Stimulated activated CD8-positive, alpha-beta memory T cell treated with anti-CD3 and anti-CD28 coated beads, Interleukin-7, amount 100 ng/mL, for 1 hour (primary cell): ENCODE data around the gene ZBTB20.

Source experiments
- DNase-seq, 2 donors: peaks; one replicate each; pipeline ENCODE4 v3.0.0-alpha.2; 2020; ENCODE audit warnings: low read depth in 2 of 2

ZBTB20 gene

DNA sequence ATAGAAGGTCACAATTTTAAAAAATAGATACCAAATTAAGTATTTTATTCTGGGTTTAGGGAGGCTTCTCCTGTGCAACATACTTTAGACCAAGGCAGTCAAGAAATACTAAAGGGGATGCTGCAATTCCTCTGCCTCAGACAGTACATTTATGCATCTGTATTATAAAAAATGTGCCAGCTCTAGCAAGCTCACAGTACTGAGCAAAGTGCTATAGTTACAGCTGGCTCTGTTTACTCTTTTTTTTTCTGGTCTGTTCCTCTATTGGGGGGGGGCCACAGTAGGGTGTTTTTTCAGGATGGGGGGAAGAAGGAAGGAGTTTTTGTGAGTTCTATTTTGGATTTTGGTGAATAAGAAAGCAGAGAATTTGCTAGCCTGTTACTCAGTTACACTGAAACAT, 668.3 kb downstream of the ZBTB20 start:
- DNase-seq: no peak

DNA sequence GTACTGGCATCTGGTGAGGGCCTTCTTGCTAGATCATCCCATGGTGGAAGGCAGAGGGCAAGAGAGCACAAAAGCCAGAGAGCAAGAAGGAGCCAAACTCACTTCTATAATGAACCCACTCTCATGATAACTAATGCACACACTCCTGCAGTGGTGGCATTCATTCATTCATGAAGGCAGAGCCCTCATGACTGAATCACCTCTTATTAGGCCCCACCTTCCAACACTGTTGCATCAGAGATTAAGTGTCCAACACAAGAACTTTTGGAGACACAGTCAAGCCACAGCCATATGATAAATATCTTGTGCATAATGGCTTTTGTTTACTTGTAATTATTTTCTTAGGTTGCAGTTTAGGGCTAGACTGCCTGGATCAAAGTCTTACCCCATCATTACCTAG, 670.6 kb downstream of the ZBTB20 start:
- no peak for DNase-seq

DNA sequence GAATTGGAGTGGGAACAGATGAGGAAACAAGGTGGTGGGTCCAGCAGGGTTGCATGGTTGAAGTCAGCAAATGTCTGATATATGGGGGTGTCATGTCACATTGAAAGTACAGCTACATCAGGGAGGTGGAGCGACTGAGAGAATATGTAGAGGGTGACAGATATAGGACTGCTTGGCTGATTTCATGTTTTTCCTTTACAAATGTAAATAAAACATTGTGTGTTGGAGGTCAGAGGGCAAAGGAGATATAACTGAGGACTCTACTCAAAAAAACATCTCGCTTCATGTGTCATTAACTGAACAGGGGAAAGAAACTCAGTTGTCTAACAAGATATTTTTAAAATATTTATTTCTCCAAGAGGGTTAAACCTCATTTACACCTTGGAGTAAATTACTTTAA, 675.6 kb downstream of the ZBTB20 start:
- no peak for DNase-seq

- DNase-seq: no peak
These were observed 678.0 kb downstream of the ZBTB20 start for GRCh38 chr3:114469070-114469469.

GRCh38 chr3:114466816-114467215, 680.3 kb downstream of the ZBTB20 start:
- no peak for DNase-seq

DNA sequence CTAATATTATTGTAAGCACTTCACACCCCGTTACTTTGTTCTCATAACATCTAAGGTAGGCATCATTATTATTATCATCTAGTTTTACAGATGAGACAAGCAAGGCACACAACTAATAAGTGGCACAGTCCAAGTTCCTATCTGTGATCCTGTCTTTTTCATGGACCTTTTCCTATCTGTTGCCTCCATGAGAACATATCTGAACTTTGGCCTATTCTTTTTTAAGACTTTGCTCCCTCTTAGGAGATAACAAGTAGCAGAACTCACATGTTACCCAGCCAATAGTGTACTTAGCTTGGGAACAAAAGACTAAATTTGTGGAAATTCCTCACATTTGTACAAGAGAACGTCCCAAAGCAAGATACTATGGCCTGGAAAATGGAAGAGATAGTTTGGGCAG, 680.8 kb downstream of the ZBTB20 start:
- no peak for DNase-seq

DNA sequence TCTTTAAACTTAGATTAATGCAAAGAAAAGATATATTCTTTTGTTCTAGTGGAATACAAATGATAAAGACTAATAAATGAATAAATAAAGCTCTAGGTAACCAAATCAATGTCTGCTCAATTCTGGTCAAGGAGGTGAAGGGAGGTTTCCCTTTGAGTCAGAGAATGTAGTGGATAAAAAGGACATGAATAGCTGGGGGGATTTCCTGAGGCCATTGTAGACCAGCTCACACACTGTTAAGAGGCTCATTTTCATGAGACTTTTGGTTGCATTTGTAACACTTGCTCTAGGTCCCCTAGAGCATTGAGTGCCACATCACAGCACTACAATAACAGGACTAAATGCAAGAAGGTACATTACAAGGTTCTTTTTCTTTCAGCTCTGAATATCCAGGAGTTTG, 682.5 kb downstream of the ZBTB20 start:
- no peak for DNase-seq

GRCh38 chr3:114462750-114463149, 684.3 kb downstream of the ZBTB20 start:
- no peak for DNase-seq

DNA sequence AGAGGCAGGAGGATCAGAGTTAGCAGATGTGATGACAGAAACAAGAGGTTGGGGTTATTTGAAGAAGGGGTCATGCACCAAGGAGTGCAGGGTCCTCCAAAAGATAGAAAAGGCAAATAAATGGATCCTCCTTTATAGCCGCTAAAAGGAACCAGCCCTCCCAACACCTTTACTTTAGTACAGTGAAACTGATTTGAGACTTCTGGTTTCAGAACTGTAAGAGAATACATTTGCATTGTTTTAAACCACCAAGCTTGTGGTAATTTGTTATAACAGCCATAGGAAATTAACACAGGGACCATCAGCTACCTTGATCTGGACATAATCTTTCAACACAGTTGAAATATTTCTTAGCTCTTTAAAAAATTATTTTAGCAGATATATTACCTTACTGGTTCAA, 686.6 kb downstream of the ZBTB20 start:
- no peak for DNase-seq

DNA sequence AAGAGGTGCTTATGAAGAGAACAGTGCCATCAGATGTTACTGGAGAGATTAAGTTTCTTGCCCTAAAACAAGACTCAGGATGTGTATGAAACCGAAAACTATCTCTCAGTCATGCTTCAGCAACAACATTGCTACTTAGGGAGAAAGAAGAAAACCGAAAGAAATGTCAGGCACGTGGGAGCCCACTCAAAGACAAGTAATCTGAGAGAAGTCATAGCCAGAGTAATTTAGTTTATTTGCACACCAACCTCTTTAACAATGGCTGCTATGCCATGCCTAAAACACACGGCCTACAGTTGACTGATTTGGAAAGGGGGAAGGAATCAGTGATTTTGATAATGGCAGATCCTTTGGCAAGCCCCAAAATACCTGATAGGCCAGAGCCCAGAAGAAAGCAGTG, 690.3 kb downstream of the ZBTB20 start:
- DNase-seq: no peak

DNA sequence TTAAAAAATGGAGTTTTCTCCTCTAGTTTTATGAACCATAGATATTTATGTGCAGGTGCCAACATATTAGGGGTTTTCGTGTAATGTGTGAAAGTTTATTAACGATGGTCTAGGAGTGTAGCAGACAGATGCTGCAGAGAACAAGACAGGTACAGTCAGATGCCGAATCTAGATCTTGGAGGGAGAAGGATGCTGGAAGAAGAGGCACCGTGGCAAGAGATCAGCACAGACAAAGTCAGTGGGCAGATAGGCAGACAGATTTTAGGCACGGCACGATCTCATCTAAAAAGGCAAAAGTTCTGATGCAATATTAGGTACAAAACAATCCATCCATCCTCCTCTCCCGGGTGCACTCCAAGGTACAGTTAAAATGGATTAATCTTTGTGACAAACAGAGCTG, 691.7 kb downstream of the ZBTB20 start:
- no peak for DNase-seq

DNA sequence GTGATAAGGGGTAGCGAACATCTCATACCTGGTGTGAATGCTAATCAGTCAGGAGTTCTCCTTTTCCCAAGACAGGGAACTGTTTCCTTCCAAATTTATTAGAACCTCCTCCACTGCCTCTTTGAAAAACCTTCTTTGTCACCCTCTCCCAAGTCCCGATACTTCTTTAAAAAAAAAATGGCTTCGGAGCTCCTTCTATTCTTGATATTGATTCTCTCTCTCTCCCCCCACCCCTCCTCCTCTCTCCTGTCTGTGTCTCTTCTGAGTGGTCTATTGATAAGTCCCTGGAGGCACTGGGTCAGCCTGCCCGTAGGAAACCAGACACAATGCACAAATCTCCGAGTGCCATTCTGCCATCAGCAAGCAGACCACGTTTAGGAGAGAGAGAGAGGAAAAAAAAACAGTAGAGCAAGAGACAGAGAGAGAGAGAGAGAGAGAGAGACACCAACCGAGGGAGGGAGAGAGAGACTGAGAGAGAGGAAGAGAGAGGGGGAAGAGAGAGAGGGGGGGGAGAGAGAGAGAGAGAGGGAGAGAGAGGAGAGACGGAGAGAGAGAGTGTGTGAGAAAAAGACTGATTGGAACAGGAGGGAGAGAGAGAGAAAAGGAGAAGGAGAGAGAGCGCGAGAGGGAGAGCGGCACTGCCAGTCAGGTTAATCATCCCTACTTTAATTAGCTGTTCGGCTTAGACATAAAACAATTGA, 692.4 kb downstream of the ZBTB20 start:
- no peak for DNase-seq

DNA sequence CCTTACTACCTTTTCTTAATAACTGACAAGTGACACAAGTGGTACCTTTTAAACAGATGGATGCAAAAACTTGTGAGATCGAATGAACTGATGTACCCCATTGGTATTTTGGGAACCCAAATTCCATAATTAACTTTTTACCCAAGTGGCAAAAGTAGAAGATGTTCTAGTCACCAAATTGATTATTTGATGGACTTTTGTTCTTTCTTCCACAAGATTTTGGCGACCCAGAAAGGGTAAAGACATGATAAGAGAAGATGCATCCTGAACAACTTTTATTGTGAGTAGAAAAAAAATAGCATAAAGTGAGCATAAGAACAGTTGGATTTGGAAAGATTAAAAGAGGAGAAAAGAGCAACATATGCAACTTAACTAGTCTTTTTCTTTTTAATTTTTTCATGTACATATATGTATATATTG, 693.7 kb downstream of the ZBTB20 start:
- DNase-seq: no peak

DNA sequence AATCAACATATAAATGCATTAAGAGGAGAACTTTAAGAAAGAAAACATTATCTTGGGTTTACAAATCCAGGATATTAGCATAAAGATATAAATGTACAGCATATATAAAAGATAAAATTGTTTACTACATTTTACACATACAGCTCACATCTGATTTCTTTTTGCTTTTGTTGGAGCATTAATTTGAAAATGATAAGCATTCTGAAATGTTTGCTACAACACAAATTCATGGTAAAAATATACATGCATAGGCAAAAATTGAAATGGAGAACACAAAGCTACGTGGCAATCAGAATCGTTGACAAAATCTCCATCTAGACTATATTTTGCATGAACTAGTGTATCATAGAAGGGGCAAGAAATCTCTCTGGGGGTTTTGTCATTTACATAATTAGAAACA, 694.2 kb downstream of the ZBTB20 start:
- no peak for DNase-seq

DNA sequence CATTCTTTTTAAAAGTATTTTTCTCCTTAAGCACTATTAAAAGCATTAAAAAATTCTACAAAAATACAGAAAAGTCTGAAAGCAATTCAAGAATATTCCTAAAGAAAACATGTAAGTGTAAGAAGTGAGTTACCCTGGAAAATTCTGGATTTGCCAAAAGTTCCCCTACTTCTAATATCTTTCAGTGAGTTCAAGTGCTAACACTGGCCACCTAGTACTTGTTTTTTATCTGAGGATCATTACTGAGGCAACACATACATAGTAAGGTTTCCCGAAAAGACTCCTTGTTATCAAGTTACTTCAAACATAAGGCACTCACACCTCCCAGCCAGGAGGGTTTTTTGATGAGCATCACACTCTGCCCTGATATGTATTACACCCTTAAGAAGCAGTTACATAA, 694.8 kb downstream of the ZBTB20 start:
- DNase-seq: no peak

GRCh38 chr3:114451561-114452018, 695.5 kb downstream of the ZBTB20 start:
- DNase-seq: no peak

GRCh38 chr3:114451051-114451451, 696.0 kb downstream of the ZBTB20 start:
- no peak for DNase-seq

- no peak for DNase-seq
These were observed 697.0 kb downstream of the ZBTB20 start for GRCh38 chr3:114450008-114450596.

- no peak for DNase-seq
These were observed 697.6 kb downstream of the ZBTB20 start for GRCh38 chr3:114449271-114450007.

DNA sequence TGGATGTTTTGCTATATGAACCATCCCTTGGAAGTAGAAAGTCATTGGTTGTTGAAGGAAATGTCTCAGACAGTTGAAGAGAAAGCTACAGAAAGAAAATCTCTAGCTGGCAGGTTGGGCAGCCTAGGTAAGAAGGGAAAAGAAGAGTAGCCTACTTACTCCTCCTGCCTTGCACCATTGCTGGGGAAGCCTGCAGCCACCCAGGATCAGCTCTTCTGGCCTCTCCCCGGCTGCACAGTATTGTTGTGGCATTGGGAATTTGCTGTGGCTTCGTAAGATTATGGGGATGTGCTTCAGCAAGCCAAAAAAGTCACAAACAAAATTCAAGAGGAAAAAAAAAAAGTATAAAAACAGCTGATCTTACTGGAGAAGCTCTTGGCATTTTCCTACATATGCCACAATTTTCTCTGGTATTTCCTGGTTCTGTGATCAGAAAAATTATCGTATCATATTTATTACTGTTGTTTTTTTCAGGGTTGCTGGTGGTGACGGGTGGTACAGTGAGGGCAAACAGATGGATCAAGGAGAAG, 699.1 kb downstream of the ZBTB20 start:
- no peak for DNase-seq

DNA sequence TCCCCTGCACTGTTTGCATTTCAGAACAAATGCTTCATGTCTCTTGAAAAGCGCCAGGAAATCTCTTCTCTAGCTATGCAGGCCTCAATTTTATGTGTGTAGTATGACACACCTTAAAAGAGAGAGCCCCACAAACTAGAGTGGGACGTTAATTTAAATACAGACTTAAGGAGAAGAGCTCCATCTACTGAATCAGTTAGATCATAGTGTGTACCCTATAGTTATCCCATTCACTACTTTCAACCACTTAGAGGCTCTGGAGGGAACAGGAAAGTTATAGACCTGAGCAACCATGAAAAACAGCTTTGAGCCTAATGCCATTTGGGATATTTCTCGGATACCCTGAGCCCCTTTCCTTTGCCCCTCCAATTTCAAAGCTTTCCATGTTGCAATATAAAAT, 699.5 kb downstream of the ZBTB20 start:
- no peak for DNase-seq

DNA sequence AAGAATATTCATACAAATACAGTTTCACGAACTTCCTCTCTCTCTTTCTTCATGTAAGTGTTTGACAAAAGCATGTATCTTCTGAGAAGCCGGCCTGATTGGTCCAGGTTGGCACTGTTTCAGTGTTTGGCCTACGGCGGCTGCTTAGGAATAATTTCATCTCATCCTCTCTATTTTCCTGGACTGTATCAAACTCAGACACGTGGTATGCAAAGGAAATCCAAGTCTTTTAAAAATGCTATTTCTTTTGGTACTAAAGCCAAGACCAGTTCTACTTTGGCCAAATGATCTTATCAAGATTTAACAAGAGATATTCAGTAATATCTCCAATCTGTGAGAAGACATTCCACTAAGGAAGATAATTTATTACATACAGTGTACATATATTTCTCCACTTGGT, 700.5 kb downstream of the ZBTB20 start:
- no peak for DNase-seq

- DNase-seq: no peak
These were observed 701.9 kb downstream of the ZBTB20 start for GRCh38 chr3:114445233-114445632.
